Subcutaneous abdominal adipose tissue (tissue), 5 donors: ENCODE measurements around the gene THSD8.
A peak's percentile ranks its signal among the peaks of the same experiment; 100 is the strongest.
"Not testable (repeated sequence)": the region's sequence is repeated elsewhere in the genome, so short reads cannot be mapped to it uniquely, and the experiment has no call there.

ENCODE experiments used
- H3K27ac ChIP-seq: one replicate; pipeline ENCODE4 v1.7.0; 2013; ENCODE audit warnings: low read depth, mild to moderate bottlenecking, inconsistent platforms, low read length, moderate library complexity
- H3K27me3 ChIP-seq, 5 donors: one replicate each; pipeline ENCODE4 v1.7.0; 2013; ENCODE audit warnings: low read length in 5 of 5, inconsistent platforms in 1 of 5; ENCODE audit not compliant: control insufficient read depth in 5 of 5, insufficient read depth in 4 of 5
- H3K36me3 ChIP-seq, 5 donors: one replicate each; pipeline ENCODE4 v1.7.0; 2013; ENCODE audit warnings: low read length in 5 of 5; ENCODE audit not compliant: control insufficient read depth in 5 of 5, insufficient read depth in 5 of 5
- H3K4me1 ChIP-seq, 5 donors: one replicate each; pipeline ENCODE4 v1.7.0; 2013; ENCODE audit warnings: low read length in 5 of 5, mild to moderate bottlenecking in 3 of 5, moderate library complexity in 1 of 5; ENCODE audit not compliant: control insufficient read depth in 5 of 5, insufficient read depth in 5 of 5
- H3K4me3 ChIP-seq, 5 donors: one replicate each; pipeline ENCODE4 v1.7.0; 2013; ENCODE audit warnings: low read length in 5 of 5, low read depth in 1 of 5
- H3K9ac ChIP-seq, 5 donors: one replicate each; pipeline ENCODE4 v1.7.0; 2013; ENCODE audit warnings: low read length in 5 of 5, mild to moderate bottlenecking in 4 of 5, moderate library complexity in 3 of 5
- H3K9me3 ChIP-seq, 5 donors: one replicate each; pipeline ENCODE4 v1.7.0; 2013; ENCODE audit warnings: low read length in 5 of 5; ENCODE audit not compliant: control insufficient read depth in 5 of 5
- donor health status: healthy.
- donor health status: healthy.
- donor health status: healthy.
- donor health status: healthy.
- donor health status: healthy.

THSD8 gene

DNA sequence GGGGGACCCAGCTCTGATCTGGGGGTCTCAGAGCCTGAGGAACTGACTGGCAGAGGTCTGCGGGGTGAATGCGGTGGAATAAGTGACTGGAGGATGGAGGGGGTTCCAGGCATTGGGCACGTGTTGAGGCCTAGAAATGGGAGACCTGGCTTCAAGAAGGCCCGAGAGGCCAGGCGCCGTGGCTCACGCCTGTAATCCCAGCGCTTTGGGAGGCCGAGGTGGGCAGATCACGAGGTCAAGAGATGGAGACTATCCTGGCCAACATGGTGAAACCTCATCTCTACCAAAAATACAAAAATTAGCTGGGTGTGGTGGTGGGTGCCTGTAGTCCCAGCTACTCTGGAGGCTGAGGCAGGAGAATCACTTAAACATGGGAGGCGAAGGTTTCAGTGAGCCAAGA is 15.9 kb downstream of the THSD8 start:
- H3K4me3 ChIP-seq, H3K4me1 ChIP-seq, H3K27ac ChIP-seq, H3K36me3 ChIP-seq, H3K27me3 ChIP-seq, H3K9me3 ChIP-seq, H3K9ac ChIP-seq: not testable (repeated sequence)

DNA sequence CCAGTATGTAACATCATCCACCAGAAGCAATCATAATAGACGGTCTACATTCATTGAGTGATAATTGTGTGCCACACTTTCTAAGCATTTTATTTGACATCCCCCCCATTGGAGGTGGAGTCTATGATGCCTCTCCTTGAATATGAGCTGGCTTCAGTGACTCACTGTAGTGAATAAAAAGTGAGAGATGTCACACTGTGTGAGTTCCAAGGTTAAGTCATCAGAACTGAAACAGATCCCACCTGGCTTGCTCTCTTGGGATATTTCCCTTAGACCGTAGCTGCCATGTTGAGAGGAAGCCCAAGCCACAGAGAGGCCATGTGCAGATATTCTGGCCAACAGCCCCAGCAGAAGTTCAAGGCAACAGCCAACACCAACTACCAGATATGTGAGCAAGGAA is 19.9 kb downstream of the THSD8 start:
- no peaks in the 10 kb centered on the region for H3K36me3 ChIP-seq
- H3K9me3 ChIP-seq, result peaks cover 0 to 5% (median 3%) of the 10 kb centered on the region in 5 donors
- peaks cover 0 to 9% (median 6%) of the 10 kb centered on the region in 5 donors for H3K4me1 ChIP-seq
- peaks cover 0 to 15% (median 12%) of the 10 kb centered on the region in 5 donors for H3K27me3 ChIP-seq
- no peak overlapping the region for H3K4me3 ChIP-seq
- no peak overlapping the region for H3K27ac ChIP-seq
- H3K9ac ChIP-seq, result no peak overlapping the region

DNA sequence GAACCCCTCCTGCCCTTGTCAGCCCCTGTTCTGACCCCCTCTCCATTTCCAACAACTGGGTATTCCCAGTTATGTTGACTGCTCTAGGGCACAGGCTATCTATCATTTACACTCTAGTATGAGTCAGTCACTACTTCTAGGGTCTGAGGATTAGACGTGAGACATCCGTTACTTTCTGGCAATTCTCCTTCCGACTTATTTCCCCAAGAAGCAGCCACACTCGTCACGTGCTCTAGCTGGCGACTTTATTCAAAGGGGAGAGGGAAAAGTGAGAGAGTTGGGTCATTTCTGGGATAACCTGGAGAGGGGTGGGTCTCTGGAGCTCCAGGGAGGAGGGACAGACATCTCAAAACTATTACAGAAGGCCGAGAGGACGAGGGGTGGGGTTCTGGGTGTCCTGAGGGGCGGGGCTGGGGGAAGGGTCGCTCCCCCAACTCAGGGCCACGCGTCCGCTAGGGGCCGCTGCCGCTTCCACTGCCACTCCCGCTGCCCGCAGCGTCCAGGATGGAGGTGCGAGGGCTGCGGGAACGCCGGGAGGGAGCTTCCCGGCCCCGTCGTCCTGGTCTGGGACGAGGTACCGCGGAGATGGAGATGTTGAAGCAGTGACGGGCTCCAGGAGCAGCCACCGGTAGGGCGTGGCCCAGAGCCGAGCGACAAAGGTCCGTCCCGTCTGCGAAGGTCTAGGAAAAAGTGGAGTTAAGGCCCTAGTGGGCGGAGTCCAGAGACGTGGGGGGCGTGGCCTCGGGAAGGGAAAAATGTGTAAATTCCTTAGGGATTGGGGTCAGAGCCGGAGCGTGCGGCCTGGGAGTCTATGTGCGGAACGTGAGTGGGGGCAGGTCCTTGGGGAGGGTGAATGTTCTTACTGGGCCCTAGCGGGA is 23.6 kb downstream of the THSD8 start:
- no peaks in the 10 kb centered on the region for H3K36me3 ChIP-seq
- no peak overlapping the region for H3K27ac ChIP-seq
- peaks cover 11 to 36% (median 26%) of the 10 kb centered on the region in 5 donors for H3K27me3 ChIP-seq
- H3K9me3 ChIP-seq, result peaks cover 0 to 5% (median 3%) of the 10 kb centered on the region in 5 donors
- no peak overlapping the region for H3K9ac ChIP-seq
- peaks cover 0 to 13% (median 10%) of the 10 kb centered on the region in 5 donors for H3K4me1 ChIP-seq
- peak overlapping the region in 1 of 5 donors; percentile 41 for H3K4me3 ChIP-seq

DNA sequence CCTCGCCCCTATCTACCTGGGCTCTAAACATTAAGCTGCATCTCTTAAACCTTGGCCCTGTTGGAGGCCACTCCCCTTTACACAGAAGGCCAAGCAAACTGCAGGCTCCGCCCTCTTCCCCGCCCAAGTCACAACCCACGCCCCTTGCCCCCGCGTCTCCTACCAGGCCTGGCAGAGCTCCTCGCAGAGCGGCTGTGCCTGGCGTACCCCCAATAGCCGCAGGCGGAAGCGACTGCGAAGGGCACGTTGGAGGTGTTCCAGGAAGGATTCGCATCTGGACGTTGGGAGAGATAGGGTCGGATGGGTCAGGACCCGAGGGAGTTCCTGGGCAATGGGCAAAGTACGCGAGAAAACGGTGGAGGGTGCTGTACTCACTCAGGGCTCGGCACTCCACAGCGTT is 26.6 kb downstream of the THSD8 start:
- peaks cover 26 to 63% (median 52%) of the 10 kb centered on the region in 5 donors for H3K27me3 ChIP-seq
- H3K36me3 ChIP-seq, result no peaks in the 10 kb centered on the region
- no peak overlapping the region for H3K4me3 ChIP-seq
- no peak overlapping the region for H3K9ac ChIP-seq
- H3K9me3 ChIP-seq, result no peaks in the 10 kb centered on the region
- H3K4me1 ChIP-seq, result peaks cover 0 to 23% (median 15%) of the 10 kb centered on the region in 5 donors
- no peak overlapping the region for H3K27ac ChIP-seq

DNA sequence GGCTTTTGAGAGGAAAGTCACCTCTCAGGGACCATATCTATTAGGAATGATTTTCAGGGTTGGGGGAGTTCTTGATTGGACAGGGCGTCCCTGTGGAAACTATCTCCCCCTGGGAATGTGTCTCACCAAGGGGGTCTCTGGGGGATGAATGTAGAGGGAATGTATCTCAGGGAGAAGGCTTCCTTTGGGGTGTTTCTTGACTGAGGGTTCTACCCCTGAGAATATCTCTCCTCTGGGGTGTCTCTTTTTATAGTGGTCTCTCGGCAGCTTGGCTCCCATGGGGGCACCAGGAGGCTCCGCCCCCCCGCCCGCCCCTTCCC is 31.5 kb downstream of the THSD8 start:
- no peak overlapping the region for H3K4me3 ChIP-seq
- peaks cover 44 to 81% (median 76%) of the 10 kb centered on the region in 5 donors for H3K27me3 ChIP-seq
- H3K4me1 ChIP-seq, result peaks cover 0 to 26% (median 21%) of the 10 kb centered on the region in 5 donors
- no peaks in the 10 kb centered on the region for H3K36me3 ChIP-seq
- no peak overlapping the region for H3K27ac ChIP-seq
- H3K9me3 ChIP-seq, result no peaks in the 10 kb centered on the region
- H3K9ac ChIP-seq, result no peak overlapping the region

DNA sequence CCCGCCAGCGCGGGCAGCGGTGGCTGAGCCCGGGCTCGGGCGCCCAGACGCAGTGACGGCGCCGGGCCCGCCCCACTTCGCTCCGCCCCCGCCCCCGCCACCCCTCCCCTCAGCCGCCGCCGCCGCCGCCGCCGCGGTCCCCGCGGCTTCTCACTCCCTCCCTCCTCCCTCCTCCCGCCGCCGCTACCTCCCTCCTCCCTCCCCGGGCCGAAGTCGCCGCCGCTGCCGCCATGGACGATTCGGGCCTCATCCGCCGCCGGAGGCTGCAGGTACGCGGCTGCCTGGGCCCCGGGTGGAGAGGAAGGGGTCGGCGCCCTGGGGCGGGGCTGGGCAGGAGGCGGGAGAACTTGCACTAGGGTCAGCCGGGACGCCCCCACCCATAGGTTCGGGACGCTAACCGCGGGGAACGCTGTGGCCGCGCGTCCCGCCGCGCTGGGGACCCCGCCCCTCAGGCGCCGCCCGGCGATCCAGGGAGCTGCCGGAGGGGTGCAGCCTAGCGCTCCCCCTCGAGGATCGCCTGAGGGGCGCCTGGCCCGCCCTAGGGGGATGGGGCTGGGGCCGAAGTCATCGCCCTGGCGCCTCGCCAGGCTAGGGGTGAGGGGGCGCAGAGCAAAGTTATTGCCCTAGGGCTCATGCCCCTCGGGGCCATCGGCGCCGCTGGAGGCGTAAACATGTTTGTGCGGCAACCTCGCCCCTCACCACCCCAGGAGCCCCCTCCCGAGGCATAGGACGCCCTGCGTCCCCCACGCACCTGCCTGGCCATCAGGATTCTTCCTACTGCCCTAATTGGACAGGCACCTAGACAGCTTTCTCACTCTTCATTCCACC is 32.1 kb downstream of the THSD8 start:
- H3K4me1 ChIP-seq, result peaks cover 0 to 28% (median 20%) of the 10 kb centered on the region in 5 donors
- H3K4me3 ChIP-seq, result peak overlapping the region in 1 of 5 donors; percentile 39
- no peak overlapping the region for H3K9ac ChIP-seq
- H3K36me3 ChIP-seq, result no peaks in the 10 kb centered on the region
- H3K27me3 ChIP-seq, result peaks cover 44 to 86% (median 79%) of the 10 kb centered on the region in 5 donors
- no peaks in the 10 kb centered on the region for H3K9me3 ChIP-seq
- H3K27ac ChIP-seq, result no peak overlapping the region

DNA sequence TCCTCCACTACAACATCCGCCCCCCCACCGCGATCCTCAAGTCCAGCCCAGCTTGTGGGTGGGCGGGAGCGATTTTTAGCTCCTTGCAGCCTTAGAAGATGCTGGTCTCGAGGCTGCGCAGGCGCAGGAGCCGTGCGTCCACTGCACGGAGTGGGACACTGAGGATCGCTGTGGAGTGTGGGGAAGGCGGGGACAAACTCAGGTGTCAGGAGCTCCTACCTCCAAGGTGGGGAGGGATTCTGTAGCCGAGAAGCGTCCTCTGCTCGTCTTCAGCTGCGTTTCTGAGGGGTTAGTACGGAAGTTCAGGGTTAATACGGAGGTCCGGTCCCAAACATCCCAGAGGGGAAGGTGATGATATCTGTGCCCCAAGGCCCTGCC is 32.7 kb downstream of the THSD8 start, which contains the start of gene RTBDN:
Gene RTBDN (minus strand): TSS at position 14 of the 378 bp plus-strand sequence. CDS start 4,600 bp downstream, outside the sequence.
- Histone ChIP-seq H3K4me1 (peaks cover 0 to 30% (median 20%) of the 10 kb centered on the region in 5 donors), H3K27ac (no peak within 1 kb of the TSS), H3K27me3 (peaks cover 41 to 88% (median 81%) of the 10 kb centered on the region in 5 donors)

DNA sequence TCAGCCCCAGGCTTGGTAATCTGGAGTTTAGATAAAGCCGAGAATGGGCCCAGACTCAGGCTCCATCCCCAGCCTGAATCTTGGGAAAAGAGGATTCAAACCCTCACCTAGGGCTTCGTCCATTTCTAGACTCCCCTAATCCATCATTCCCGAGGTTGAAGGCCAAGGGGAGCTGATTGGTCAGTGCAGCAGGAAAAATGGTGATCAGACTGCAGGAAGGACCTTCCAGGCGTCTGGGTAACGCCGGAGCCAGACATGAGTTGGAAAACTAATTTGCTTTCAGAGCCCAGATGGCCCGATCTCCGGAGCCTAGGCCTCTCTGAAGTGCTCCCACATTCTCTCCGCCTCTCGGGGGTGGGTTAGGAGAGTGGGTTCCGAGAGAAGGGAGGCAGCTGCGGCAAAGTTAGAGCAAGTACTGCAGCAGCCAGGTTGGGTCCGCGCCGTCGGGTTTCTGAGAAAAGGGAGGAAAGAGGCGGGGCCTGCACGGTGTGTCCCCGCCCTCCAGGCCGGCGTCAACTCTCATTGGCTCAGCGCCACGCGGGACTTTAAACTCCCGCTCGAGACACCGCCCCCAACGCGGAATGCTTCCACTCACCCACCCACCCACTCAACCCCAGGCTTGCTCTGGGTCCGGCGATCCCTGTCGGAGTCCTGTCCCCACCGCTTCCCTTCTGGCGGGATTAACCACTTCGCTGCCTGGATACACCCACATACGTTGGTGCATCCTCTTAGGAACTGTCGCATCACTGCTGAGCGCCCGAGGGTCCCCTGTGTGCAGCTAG is 33.3 kb downstream of the THSD8 start:
- H3K36me3 ChIP-seq, result no peaks in the 10 kb centered on the region
- no peak overlapping the region for H3K27ac ChIP-seq
- no peak overlapping the region for H3K4me3 ChIP-seq
- H3K27me3 ChIP-seq, result peaks cover 40 to 88% (median 81%) of the 10 kb centered on the region in 5 donors
- peaks cover 0 to 30% (median 20%) of the 10 kb centered on the region in 5 donors for H3K4me1 ChIP-seq
- no peak overlapping the region for H3K9ac ChIP-seq
- no peaks in the 10 kb centered on the region for H3K9me3 ChIP-seq

More for the DNA sequence above, 32.7 kb downstream of the THSD8 start, which contains the start of gene RTBDN:
- Histone ChIP-seq H3K36me3 (no peaks in the 10 kb centered on the region), H3K9me3 (no peaks in the 10 kb centered on the region), H3K9ac (no peak within 1 kb of the TSS), H3K4me3 (peak within 1 kb of the TSS in 1 of 5 donors; percentile 39)

DNA sequence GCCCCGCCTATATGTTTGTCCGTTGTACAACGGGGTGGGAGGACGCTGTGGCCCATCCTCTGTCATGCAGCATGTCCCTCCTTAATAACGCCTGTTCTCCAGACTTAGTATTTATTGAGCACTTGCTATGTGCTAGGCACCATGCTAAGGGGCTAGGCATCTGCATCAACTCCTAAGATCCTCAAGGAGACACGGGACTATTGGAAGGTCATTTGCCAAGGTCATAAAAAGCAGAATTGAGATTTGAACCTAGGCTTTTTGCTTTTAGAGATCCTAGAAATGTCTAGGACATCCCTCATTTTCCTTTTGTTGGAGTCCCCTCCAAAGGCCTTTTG is 34.6 kb downstream of the THSD8 start:
- Histone ChIP-seq H3K27me3 (peaks cover 49 to 88% (median 80%) of the 10 kb centered on the region in 5 donors), H3K27ac (no peak overlapping the region), H3K4me1 (peaks cover 0 to 41% (median 30%) of the 10 kb centered on the region in 5 donors), H3K4me3 (no peak overlapping the region), H3K9me3 (no peaks in the 10 kb centered on the region), H3K36me3 (no peaks in the 10 kb centered on the region), H3K9ac (no peak overlapping the region)
